Measurements from ENCODE around the gene IQGAP1.

- TF ChIP-seq POLR2A (IDR thresholded peaks at IDR 0.05; ENCODE audit: low read depth, low read length) = no peak
- no peak for TF ChIP-seq PAX5 (IDR thresholded peaks at IDR 0.05; ENCODE audit: insufficient read depth, low read length, severe bottlenecking)
Measured at GRCh38 chr15:90479656-90480055, 91.6 kb downstream of the IQGAP1 start.

Measured in GM12891 (cell line).